Neuronal stem cell (in vitro differentiated cells): Measurements from ENCODE around the gene NRK. TPM values are rescaled to one million over a fixed set of nuclear protein-coding genes. Genes with fewer than 3 reads are reported as not detected.
A peak's percentile ranks its signal among the peaks of the same experiment; 100 is the strongest.

Experiments used
- DNase-seq: peaks from one replicate; pipeline ENCODE4 v3.0.0-alpha.2; 2013; ENCODE audit warnings: low spot score
- H2AFZ ChIP-seq: one replicate; pipeline ENCODE4 v1.6.1; 2013; ENCODE audit warnings: mild to moderate bottlenecking, low read length, inconsistent platforms
- H2AK5ac ChIP-seq: 2 replicates; pipeline ENCODE4 v1.6.1; 2013; ENCODE audit warnings: low read depth, mild to moderate bottlenecking, inconsistent platforms, low read length, moderate library complexity, mixed read lengths
- H2BK120ac ChIP-seq: 2 replicates; pipeline ENCODE4 v1.6.1; 2013; ENCODE audit warnings: low read depth, mild to moderate bottlenecking, inconsistent platforms, low read length, moderate library complexity, mixed read lengths
- H2BK12ac ChIP-seq: one replicate; pipeline ENCODE4 v1.6.1; 2013; ENCODE audit warnings: low read length, inconsistent platforms
- H2BK15ac ChIP-seq: 2 replicates; pipeline ENCODE4 v1.6.1; 2013; ENCODE audit warnings: mild to moderate bottlenecking, low read length, inconsistent platforms, mixed read lengths
- H2BK5ac ChIP-seq: one replicate; pipeline ENCODE4 v1.6.1; 2013; ENCODE audit warnings: inconsistent platforms, mild to moderate bottlenecking, low read length, moderate library complexity
- H3K14ac ChIP-seq: one replicate; pipeline ENCODE4 v1.6.1; 2013; ENCODE audit warnings: low read length, inconsistent platforms
- H3K18ac ChIP-seq: 2 replicates; pipeline ENCODE4 v1.6.1; 2013; ENCODE audit warnings: low read length, inconsistent platforms
- H3K23ac ChIP-seq: 2 replicates; pipeline ENCODE4 v1.6.1; 2013; ENCODE audit warnings: low read depth, mild to moderate bottlenecking, mixed read lengths, low read length, inconsistent platforms; ENCODE audit not compliant: poor library complexity
- H3K27ac ChIP-seq: replicated peaks from 3 replicates; pipeline ENCODE4 v1.5.1; 2013; ENCODE audit warnings: low read length, inconsistent platforms
- H3K27me3 ChIP-seq, 3 experiments: 2 replicates each; pipeline ENCODE4 v1.6.1; 2013; ENCODE audit warnings: low read length in 3 of 3, mild to moderate bottlenecking in 2 of 3, inconsistent platforms in 1 of 3, low read depth in 1 of 3, mixed read lengths in 1 of 3, moderate library complexity in 1 of 3; ENCODE audit not compliant: control insufficient read depth in 3 of 3, insufficient read depth in 3 of 3
- H3K36me3 ChIP-seq, 2 donors: replicated peaks in 1 of 2; 2 replicates each; pipeline ENCODE4 v1.6.1; 2013; ENCODE audit warnings: low read length in 2 of 2; ENCODE audit not compliant: control insufficient read depth in 2 of 2, insufficient read depth in 2 of 2
- H3K4ac ChIP-seq: 2 replicates; pipeline ENCODE4 v1.6.1; 2013; ENCODE audit warnings: inconsistent platforms, mild to moderate bottlenecking, low read length, moderate library complexity
- H3K4me1 ChIP-seq, 2 donors: 1 replicate in 1 of 2; 2 replicates in 1 of 2; pipeline ENCODE4 v1.6.1; 2013; ENCODE audit warnings: low read length in 2 of 2, low read depth in 1 of 2; ENCODE audit not compliant: control insufficient read depth in 2 of 2, insufficient read depth in 1 of 2
- H3K4me2 ChIP-seq: one replicate; pipeline ENCODE4 v1.6.1; 2013; ENCODE audit warnings: mild to moderate bottlenecking, low read length, inconsistent platforms; ENCODE audit not compliant: insufficient read depth, poor library complexity, severe bottlenecking
- H3K4me3 ChIP-seq, 2 donors: 2 replicates each; pipeline ENCODE4 v1.5.1; 2013; ENCODE audit warnings: low read length in 2 of 2, mild to moderate bottlenecking in 2 of 2, inconsistent platforms in 1 of 2, moderate library complexity in 1 of 2
- H3K79me1 ChIP-seq: one replicate; pipeline ENCODE4 v1.6.1; 2013; ENCODE audit warnings: low read depth, mild to moderate bottlenecking, inconsistent platforms, low read length, moderate library complexity
- H3K9ac ChIP-seq: one replicate; pipeline ENCODE4 v1.6.1; 2013; ENCODE audit warnings: mild to moderate bottlenecking, low read depth, low read length, inconsistent platforms; ENCODE audit not compliant: poor library complexity
- H3K9me3 ChIP-seq, 2 donors: replicated peaks in 1 of 2; 2 replicates each; pipeline versions ENCODE3 to v1.6.1; 2013; ENCODE audit warnings: low read length in 2 of 2, mild to moderate bottlenecking in 2 of 2, inconsistent platforms in 1 of 2, low read depth in 1 of 2, mixed read lengths in 1 of 2, moderate library complexity in 1 of 2; ENCODE audit not compliant: control insufficient read depth in 2 of 2, insufficient read depth in 1 of 2
- H4K8ac ChIP-seq: one replicate; pipeline ENCODE4 v1.6.1; 2013; ENCODE audit warnings: low read depth, mild to moderate bottlenecking, inconsistent platforms, low read length, moderate library complexity
- H4K91ac ChIP-seq: one replicate; pipeline ENCODE4 v1.6.1; 2013; ENCODE audit warnings: low read length, low read depth, mild to moderate bottlenecking, inconsistent platforms; ENCODE audit not compliant: poor library complexity
- WGBS, 2 donors: extraction: QIAGEN DNeasy Blood & Tissue Kit; methylation state at CpG; one replicate each; pipeline ENCODE4 v1.1.7; 2013; ENCODE audit warnings: missing lambda C conversion rate in 2 of 2, mixed read lengths in 1 of 2; ENCODE audit not compliant: insufficient read length in 2 of 2, insufficient replicate concordance in 1 of 2; ENCODE audit errors: extremely low coverage in 2 of 2; 5-methylcytosine and 5-hydroxymethylcytosine counted together
- polyA plus RNA-seq, 2 experiments: library from polyadenylated mRNA; stranded (reverse); fragments of 200-250 nt; gene quantifications; one replicate each; pipeline ENCODE4 v1.2.3, GENCODE V29; 2013

Gene NRK, protein sequence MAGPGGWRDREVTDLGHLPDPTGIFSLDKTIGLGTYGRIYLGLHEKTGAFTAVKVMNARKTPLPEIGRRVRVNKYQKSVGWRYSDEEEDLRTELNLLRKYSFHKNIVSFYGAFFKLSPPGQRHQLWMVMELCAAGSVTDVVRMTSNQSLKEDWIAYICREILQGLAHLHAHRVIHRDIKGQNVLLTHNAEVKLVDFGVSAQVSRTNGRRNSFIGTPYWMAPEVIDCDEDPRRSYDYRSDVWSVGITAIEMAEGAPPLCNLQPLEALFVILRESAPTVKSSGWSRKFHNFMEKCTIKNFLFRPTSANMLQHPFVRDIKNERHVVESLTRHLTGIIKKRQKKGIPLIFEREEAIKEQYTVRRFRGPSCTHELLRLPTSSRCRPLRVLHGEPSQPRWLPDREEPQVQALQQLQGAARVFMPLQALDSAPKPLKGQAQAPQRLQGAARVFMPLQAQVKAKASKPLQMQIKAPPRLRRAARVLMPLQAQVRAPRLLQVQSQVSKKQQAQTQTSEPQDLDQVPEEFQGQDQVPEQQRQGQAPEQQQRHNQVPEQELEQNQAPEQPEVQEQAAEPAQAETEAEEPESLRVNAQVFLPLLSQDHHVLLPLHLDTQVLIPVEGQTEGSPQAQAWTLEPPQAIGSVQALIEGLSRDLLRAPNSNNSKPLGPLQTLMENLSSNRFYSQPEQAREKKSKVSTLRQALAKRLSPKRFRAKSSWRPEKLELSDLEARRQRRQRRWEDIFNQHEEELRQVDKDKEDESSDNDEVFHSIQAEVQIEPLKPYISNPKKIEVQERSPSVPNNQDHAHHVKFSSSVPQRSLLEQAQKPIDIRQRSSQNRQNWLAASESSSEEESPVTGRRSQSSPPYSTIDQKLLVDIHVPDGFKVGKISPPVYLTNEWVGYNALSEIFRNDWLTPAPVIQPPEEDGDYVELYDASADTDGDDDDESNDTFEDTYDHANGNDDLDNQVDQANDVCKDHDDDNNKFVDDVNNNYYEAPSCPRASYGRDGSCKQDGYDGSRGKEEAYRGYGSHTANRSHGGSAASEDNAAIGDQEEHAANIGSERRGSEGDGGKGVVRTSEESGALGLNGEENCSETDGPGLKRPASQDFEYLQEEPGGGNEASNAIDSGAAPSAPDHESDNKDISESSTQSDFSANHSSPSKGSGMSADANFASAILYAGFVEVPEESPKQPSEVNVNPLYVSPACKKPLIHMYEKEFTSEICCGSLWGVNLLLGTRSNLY (N-terminal part only)
- 0.03 TPM for polyA plus RNA-seq (2013, experiment 1 of 2)
- 0.01 TPM for polyA plus RNA-seq (2013, experiment 2 of 2)

DNA sequence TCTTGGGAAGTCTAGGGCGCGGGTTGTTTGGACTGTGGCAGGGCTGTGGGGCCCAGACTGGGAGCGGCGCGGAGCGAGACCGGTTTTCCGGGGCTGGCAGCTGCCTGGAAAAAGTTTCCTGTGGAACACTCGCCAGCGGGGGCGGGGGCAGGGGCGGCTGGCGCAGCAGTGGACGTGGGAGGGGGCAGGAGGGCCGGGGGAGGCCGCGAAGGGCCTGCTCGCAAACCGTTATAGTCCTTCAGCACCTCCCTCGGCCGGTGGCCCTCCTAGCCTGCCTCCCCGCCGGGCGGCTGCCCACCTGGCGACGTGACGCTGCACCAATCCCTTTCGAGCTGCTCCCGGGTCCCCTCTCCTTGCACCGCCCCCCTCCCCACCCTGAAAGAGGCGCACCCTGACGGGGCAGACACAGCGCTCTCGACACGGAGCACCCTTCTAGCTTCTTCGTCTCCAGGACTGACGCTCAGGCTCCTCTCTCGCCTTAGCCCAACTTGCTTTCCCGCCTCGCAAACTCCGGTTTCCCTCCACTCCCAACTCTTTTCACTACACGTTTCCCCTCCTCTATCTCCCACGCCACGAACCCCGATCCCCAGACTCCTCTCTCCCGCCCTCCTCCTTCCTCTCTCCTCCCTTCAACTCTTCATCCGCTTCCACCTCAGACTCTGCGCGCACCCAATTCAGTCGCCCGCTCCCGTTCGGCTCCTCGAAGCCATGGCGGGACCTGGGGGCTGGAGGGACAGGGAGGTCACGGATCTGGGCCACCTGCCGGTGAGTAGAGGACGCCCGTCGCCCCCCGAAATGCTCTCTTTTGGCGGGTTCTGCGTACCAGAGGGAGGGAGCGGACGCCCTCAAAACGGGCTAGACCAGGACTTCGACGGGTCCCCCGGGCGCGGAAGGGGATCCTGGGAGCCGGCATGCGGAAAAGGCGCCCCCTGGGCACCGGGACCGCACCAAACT lies at the start of gene NRK:
Gene NRK, plus strand, starts transcription at position 402 of the 954 bp plus-strand sequence. Its CDS starts 307 bp downstream, at position 709.
- no peak within 1 kb of the TSS for H2BK120ac ChIP-seq
- H2BK12ac ChIP-seq: no peak within 1 kb of the TSS
- no peaks in the 10 kb centered on the region for H3K9me3 ChIP-seq
- H3K36me3 ChIP-seq: no peaks in the 10 kb centered on the region
- no peak within 1 kb of the TSS for H4K8ac ChIP-seq
- H2BK15ac ChIP-seq: no peak within 1 kb of the TSS
- H3K27ac ChIP-seq: no peak within 1 kb of the TSS
- H3K4ac ChIP-seq: no peak within 1 kb of the TSS
- no peak within 1 kb of the TSS for H3K23ac ChIP-seq
- no peak within 1 kb of the TSS for H2BK5ac ChIP-seq
- H2AK5ac ChIP-seq: no peak within 1 kb of the TSS
- H3K4me2 ChIP-seq: peak within 1 kb of the TSS; percentile 54
- H2AFZ ChIP-seq: peak within 1 kb of the TSS; percentile 49
- H3K4me3 ChIP-seq: peak within 1 kb of the TSS in 1 of 2 donors; percentile 65
- no peak within 1 kb of the TSS for H4K91ac ChIP-seq
- H3K27me3 ChIP-seq: peaks cover 0 to 62% (median 29%) of the 10 kb centered on the region in 3 experiments
- H3K14ac ChIP-seq: no peak within 1 kb of the TSS
- no peak within 1 kb of the TSS for H3K9ac ChIP-seq
- DNase-seq: no peak
- H3K79me1 ChIP-seq: no peaks in the 10 kb centered on the region
- no peaks in the 10 kb centered on the region for H3K4me1 ChIP-seq
- no peak within 1 kb of the TSS for H3K18ac ChIP-seq
- WGBS, 2 donors: no CpG with 5 or more reads among the region's 76 CpGs

GRCh38 chrX:105773801-105774200 lies 48.5 kb upstream of the NRK start:
- Histone ChIP-seq H4K91ac (no peak overlapping the region), H3K18ac (no peak overlapping the region), H3K27me3 (peaks cover 0 to 2% (median 0%) of the 10 kb centered on the region in 3 experiments), H4K8ac (no peak overlapping the region), H2AFZ (no peak overlapping the region), H2BK5ac (no peak overlapping the region), H3K27ac (no peak overlapping the region), H3K4me2 (no peak overlapping the region), H2BK12ac (no peak overlapping the region), H3K36me3 (no peaks in the 10 kb centered on the region), H3K4ac (no peak overlapping the region), H3K23ac (no peak overlapping the region), H3K9me3 (no peaks in the 10 kb centered on the region), H3K4me1 (no peaks in the 10 kb centered on the region), H2BK15ac (no peak overlapping the region), H3K9ac (no peak overlapping the region), H3K14ac (no peak overlapping the region), H2AK5ac (no peak overlapping the region), H3K79me1 (no peaks in the 10 kb centered on the region), H3K4me3 (no peak overlapping the region), H2BK120ac (no peak overlapping the region)
- no peak for DNase-seq

DNA sequence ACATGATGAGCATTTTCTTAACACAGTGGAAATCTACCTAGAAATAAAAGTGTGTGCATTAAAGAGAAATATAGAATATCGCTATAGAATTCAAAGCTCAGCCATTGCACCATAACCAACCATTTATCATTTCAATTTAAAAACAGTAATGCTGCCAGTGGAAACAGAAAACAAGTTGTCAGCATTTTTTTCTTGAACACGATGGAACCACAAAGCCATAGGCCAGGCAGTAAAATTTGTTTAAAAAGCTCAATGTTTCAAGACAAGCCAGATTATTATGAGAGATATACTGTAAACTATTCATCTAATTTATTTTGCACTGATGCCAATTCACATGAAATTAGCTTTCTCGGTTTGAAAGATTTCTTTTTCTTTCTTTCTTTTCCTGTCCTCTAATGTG lies 46.7 kb upstream of the NRK start:
- H2AK5ac ChIP-seq: no peak overlapping the region
- no peaks in the 10 kb centered on the region for H3K36me3 ChIP-seq
- no peaks in the 10 kb centered on the region for H3K4me1 ChIP-seq
- no peak overlapping the region for H3K23ac ChIP-seq
- H3K9ac ChIP-seq: no peak overlapping the region
- no peak overlapping the region for H3K27ac ChIP-seq
- H4K91ac ChIP-seq: no peak overlapping the region
- no peaks in the 10 kb centered on the region for H3K27me3 ChIP-seq
- no peak overlapping the region for H3K4me3 ChIP-seq
- H2BK12ac ChIP-seq: no peak overlapping the region
- H2BK15ac ChIP-seq: no peak overlapping the region
- no peaks in the 10 kb centered on the region for H3K79me1 ChIP-seq
- no peak overlapping the region for H4K8ac ChIP-seq
- no peak for DNase-seq
- H2BK120ac ChIP-seq: no peak overlapping the region
- H3K18ac ChIP-seq: no peak overlapping the region
- no peak overlapping the region for H2BK5ac ChIP-seq
- H2AFZ ChIP-seq: no peak overlapping the region
- no peak overlapping the region for H3K14ac ChIP-seq
- WGBS, 2 donors: no CpG with 5 or more reads among the region's 3 CpGs
- no peaks in the 10 kb centered on the region for H3K9me3 ChIP-seq
- no peak overlapping the region for H3K4ac ChIP-seq
- no peak overlapping the region for H3K4me2 ChIP-seq
